ENCODE data around the gene CLEC4G.

GRCh38 chr19:7746903-7747884, 15.3 kb upstream of the CLEC4G start, which contains the start of gene CD209:
- TF ChIP-seq CTCF (IDR thresholded peaks at IDR 0.05; ENCODE audit: low read length) (no peak), EZH2 (IDR thresholded peaks at IDR 0.05; ENCODE audit: borderline replicate concordance, low read length) (no peak)

Measured in OCI-LY1 (cell line).